Gastroesophageal sphincter (tissue), 3 donors: ENCODE measurements around the gene DDX5.

Source experiments
- EP300 ChIP-seq: sonication (generic); formaldehyde crosslinking; IDR thresholded peaks from one replicate; pipeline ENCODE4 v1.6.1; 2017; ENCODE audit warnings: antibody characterized with exemption, mild to moderate bottlenecking
- POLR2A ChIP-seq, 2 donors: fragments of 450-650 bp; IDR thresholded peaks; one replicate each; pipeline ENCODE4 v1.6.1; 2017; ENCODE audit warnings: antibody characterized with exemption in 2 of 2, mild to moderate bottlenecking in 2 of 2, moderate library complexity in 1 of 2
- POLR2AphosphoS5 ChIP-seq: sonication (generic); formaldehyde crosslinking; IDR thresholded peaks from one replicate; pipeline ENCODE4 v1.6.1; 2017; ENCODE audit warnings: antibody characterized with exemption
- TF ChIP-seq, protein P1 (sequence below), 4 experiments: fragments of 200-600 bp in 2 of 4; fragments of 450-650 bp in 2 of 4; sonication (generic) in 1 of 4; IDR thresholded peaks; one replicate each; pipeline ENCODE4 v1.5.1; 2017 to 2019; ENCODE audit warnings: antibody characterized with exemption in 4 of 4, mild to moderate bottlenecking in 2 of 4, moderate library complexity in 2 of 4

- no peak for TF ChIP-seq POLR2A (IDR thresholded peaks at IDR 0.05)
- TF ChIP-seq, protein P1, sequence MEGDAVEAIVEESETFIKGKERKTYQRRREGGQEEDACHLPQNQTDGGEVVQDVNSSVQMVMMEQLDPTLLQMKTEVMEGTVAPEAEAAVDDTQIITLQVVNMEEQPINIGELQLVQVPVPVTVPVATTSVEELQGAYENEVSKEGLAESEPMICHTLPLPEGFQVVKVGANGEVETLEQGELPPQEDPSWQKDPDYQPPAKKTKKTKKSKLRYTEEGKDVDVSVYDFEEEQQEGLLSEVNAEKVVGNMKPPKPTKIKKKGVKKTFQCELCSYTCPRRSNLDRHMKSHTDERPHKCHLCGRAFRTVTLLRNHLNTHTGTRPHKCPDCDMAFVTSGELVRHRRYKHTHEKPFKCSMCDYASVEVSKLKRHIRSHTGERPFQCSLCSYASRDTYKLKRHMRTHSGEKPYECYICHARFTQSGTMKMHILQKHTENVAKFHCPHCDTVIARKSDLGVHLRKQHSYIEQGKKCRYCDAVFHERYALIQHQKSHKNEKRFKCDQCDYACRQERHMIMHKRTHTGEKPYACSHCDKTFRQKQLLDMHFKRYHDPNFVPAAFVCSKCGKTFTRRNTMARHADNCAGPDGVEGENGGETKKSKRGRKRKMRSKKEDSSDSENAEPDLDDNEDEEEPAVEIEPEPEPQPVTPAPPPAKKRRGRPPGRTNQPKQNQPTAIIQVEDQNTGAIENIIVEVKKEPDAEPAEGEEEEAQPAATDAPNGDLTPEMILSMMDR (IDR thresholded peaks at IDR 0.05), result peak; percentile 21 to 48 (median 40)
- no peak for TF ChIP-seq EP300
- TF ChIP-seq POLR2AphosphoS5, result no peak
Observed at GRCh38 chr17:64491034-64491860, 14.8 kb downstream of the DDX5 start.
